Liver (tissue), 9 donors: ENCODE measurements around the gene PIK3CG. TPM values are rescaled to one million over a fixed set of nuclear protein-coding genes. Genes with fewer than 3 reads are reported as not detected.
"Not testable (repeated sequence)": the region's sequence is repeated elsewhere in the genome, so short reads cannot be mapped to it uniquely, and the experiment has no call there.

Experiments
- DNase-seq: peaks from one replicate; pipeline ENCODE4 v3.0.0-alpha.2; 2017; ENCODE audit warnings: low spot score
- H3K27ac ChIP-seq, 2 donors: one replicate each; pipeline ENCODE4 v1.7.0; 2013; ENCODE audit warnings: inconsistent platforms in 2 of 2, low read length in 2 of 2, control low read depth in 1 of 2, low read depth in 1 of 2, mild to moderate bottlenecking in 1 of 2
- H3K27me3 ChIP-seq, 4 donors: one replicate each; pipeline versions ENCODE4 v1.6.1 to v1.7.0; 2013; ENCODE audit warnings: low read length in 3 of 4, inconsistent platforms in 1 of 4, mild to moderate bottlenecking in 1 of 4, moderate library complexity in 1 of 4; ENCODE audit not compliant: control insufficient read depth in 4 of 4, insufficient read depth in 4 of 4
- H3K36me3 ChIP-seq, 4 donors: one replicate each; pipeline versions ENCODE4 v1.6.1 to v1.7.0; 2013; ENCODE audit warnings: low read length in 3 of 4, mild to moderate bottlenecking in 3 of 4, low read depth in 1 of 4, moderate library complexity in 1 of 4; ENCODE audit not compliant: control insufficient read depth in 4 of 4, insufficient read depth in 3 of 4
- H3K4me1 ChIP-seq, 4 donors: one replicate each; pipeline versions ENCODE4 v1.6.1 to v1.7.0; 2013; ENCODE audit warnings: low read length in 3 of 4, mild to moderate bottlenecking in 3 of 4, moderate library complexity in 1 of 4; ENCODE audit not compliant: control insufficient read depth in 4 of 4, insufficient read depth in 4 of 4
- H3K4me3 ChIP-seq, 3 donors: one replicate each; pipeline versions ENCODE4 v1.6.1 to v1.7.0; 2013; ENCODE audit warnings: low read length in 3 of 3, control low read depth in 1 of 3, low read depth in 1 of 3, mild to moderate bottlenecking in 1 of 3
- H3K9ac ChIP-seq, 2 donors: one replicate each; pipeline ENCODE4 v1.7.0; 2013; ENCODE audit warnings: low read length in 2 of 2, mild to moderate bottlenecking in 2 of 2, moderate library complexity in 2 of 2, control low read depth in 1 of 2, low read depth in 1 of 2
- H3K9me3 ChIP-seq, 4 donors: one replicate each; pipeline versions ENCODE4 v1.6.1 to v1.7.0; 2013; ENCODE audit warnings: low read length in 3 of 4; ENCODE audit not compliant: control insufficient read depth in 4 of 4
- ATF3 ChIP-seq: IDR thresholded peaks from 2 replicates; pipeline ENCODE4 v1.6.1; 2016; ENCODE audit warnings: antibody characterized with exemption
- CTCF ChIP-seq: fragments of 150-350 bp; IDR thresholded peaks from 2 replicates; pipeline ENCODE4 v1.5.1; 2017; ENCODE audit warnings: improper control_type of control experiment, low read depth, low read length; ENCODE audit not compliant: missing input control
- EGR1 ChIP-seq, 2 donors: IDR thresholded peaks; 2 replicates each; pipeline ENCODE4 v1.6.1; 2016 to 2018; ENCODE audit warnings: antibody characterized with exemption in 2 of 2, low read depth in 2 of 2
- FOXA1 ChIP-seq: IDR thresholded peaks from 2 replicates; pipeline ENCODE4 v1.6.1; 2016; ENCODE audit warnings: antibody characterized with exemption
- FOXA2 ChIP-seq: IDR thresholded peaks from 2 replicates; pipeline ENCODE4 v1.6.1; 2016; ENCODE audit warnings: antibody characterized with exemption
- GABPA ChIP-seq, 2 donors: IDR thresholded peaks in 1 of 2; conservative IDR thresholded peaks in 1 of 2; 2 replicates each; pipeline ENCODE4 v1.6.1; 2016; ENCODE audit warnings: antibody characterized with exemption in 2 of 2, mild to moderate bottlenecking in 1 of 2, moderate library complexity in 1 of 2
- HNF4A ChIP-seq, 2 donors: conservative IDR thresholded peaks; 2 replicates each; pipeline ENCODE4 v1.6.1; 2016; ENCODE audit warnings: antibody characterized with exemption in 2 of 2, mild to moderate bottlenecking in 2 of 2
- HNF4G ChIP-seq: IDR thresholded peaks from 2 replicates; pipeline ENCODE4 v1.6.1; 2016; ENCODE audit warnings: antibody characterized with exemption
- JUND ChIP-seq, 2 donors: IDR thresholded peaks; 2 replicates each; pipeline ENCODE4 v1.6.1; 2016; ENCODE audit warnings: antibody characterized with exemption in 2 of 2
- MAX ChIP-seq: IDR thresholded peaks from 2 replicates; pipeline ENCODE4 v1.6.1; 2016; ENCODE audit warnings: antibody characterized with exemption
- NR2F2 ChIP-seq: IDR thresholded peaks from 2 replicates; pipeline ENCODE4 v1.6.1; 2016; ENCODE audit warnings: antibody characterized with exemption
- RAD21 ChIP-seq, 2 donors: IDR thresholded peaks; 2 replicates each; pipeline ENCODE4 v1.6.1; 2016; ENCODE audit warnings: antibody characterized with exemption in 2 of 2, mild to moderate bottlenecking in 2 of 2
- REST ChIP-seq: IDR thresholded peaks from 2 replicates; pipeline ENCODE4 v1.6.1; 2016; ENCODE audit warnings: antibody characterized with exemption, mild to moderate bottlenecking
- RXRA ChIP-seq, 2 donors: IDR thresholded peaks; 2 replicates each; pipeline ENCODE4 v1.6.1; 2017 to 2018; ENCODE audit warnings: antibody characterized with exemption in 2 of 2, mild to moderate bottlenecking in 1 of 2
- SP1 ChIP-seq: IDR thresholded peaks from 2 replicates; pipeline ENCODE4 v1.6.1; 2018; ENCODE audit warnings: antibody characterized with exemption, mild to moderate bottlenecking
- TAF1 ChIP-seq: conservative IDR thresholded peaks from 2 replicates; pipeline ENCODE4 v1.6.1; 2016; ENCODE audit warnings: antibody characterized with exemption, mild to moderate bottlenecking
- YY1 ChIP-seq: IDR thresholded peaks from 2 replicates; pipeline ENCODE4 v1.6.1; 2016; ENCODE audit warnings: antibody characterized with exemption, mild to moderate bottlenecking
- ZBTB33 ChIP-seq: IDR thresholded peaks from 2 replicates; pipeline ENCODE4 v1.6.1; 2016; ENCODE audit warnings: antibody characterized with exemption
- WGBS: extraction: QIAGEN DNeasy Blood & Tissue Kit; methylation state at CpG from one replicate; pipeline ENCODE4 v1.1.7; 2013; 5-methylcytosine and 5-hydroxymethylcytosine counted together
- polyA plus RNA-seq, 2 donors: library from polyadenylated mRNA; stranded (reverse) in 1 of 2; unstranded in 1 of 2; fragments of 200-250 nt in 1 of 2; fragments of >200 nt in 1 of 2; fragmentation: Nextera tagmentation in 1 of 2; extraction: Ambion mirVana in 1 of 2; gene quantifications; one replicate each; pipeline versions ENCODE4 v1.2.1 to v1.2.3, GENCODE V29; 2013 to 2015
- total RNA-seq, 2 donors: library from RNA; depleted of rRNA; stranded (reverse); fragments of >200 nt; gene quantifications; one replicate each; pipeline ENCODE4 v1.2.3, GENCODE V29; 2014
- donor health status: healthy.
- donor health status: healthy.
- donor health status: healthy.
- donor health status: healthy.
- donor health status: healthy.

The PIK3CG gene
- total and polyA plus RNA-seq, 4 donors: 0.36 to 4.1 (median 1.3) TPM

GRCh38 chr7:106952658-106953231 is 87.7 kb downstream of the PIK3CG start:
- DNase-seq: no peak
- peak overlapping the region in 1 of 2 donors; percentile 20 for H3K27ac ChIP-seq
- 32% methylated on average over 5 of the region's 5 CpGs for WGBS

GRCh38 chr7:106954840-106955239 is 89.8 kb downstream of the PIK3CG start:
- Histone ChIP-seq H3K9me3 (no peaks in the 10 kb centered on the region), H3K27ac (no peak overlapping the region), H3K4me3 (no peak overlapping the region), H3K9ac (no peak overlapping the region), H3K27me3 (peaks cover 0 to 2% (median 0%) of the 10 kb centered on the region in 4 donors), H3K36me3 (no peaks in the 10 kb centered on the region), H3K4me1 (no peaks in the 10 kb centered on the region)
- TF ChIP-seq GABPA (IDR thresholded peaks at IDR 0.05 in 1 of 2, conservative IDR thresholded peaks at IDR 0.05 in 1 of 2) (no peak), FOXA2 (no peak), RAD21 (IDR thresholded peaks at IDR 0.05) (no peak), HNF4A (conservative IDR thresholded peaks at IDR 0.05) (no peak), FOXA1 (no peak), REST (no peak), ZBTB33 (no peak), TAF1 (no peak), SP1 (no peak), RXRA (IDR thresholded peaks at IDR 0.05) (no peak), JUND (IDR thresholded peaks at IDR 0.05) (no peak), EGR1 (IDR thresholded peaks at IDR 0.05; ENCODE audit: low read depth in 2 of 2) (no peak), CTCF (no peak), YY1 (no peak), HNF4G (no peak), MAX (no peak), NR2F2 (no peak), ATF3 (no peak)
- WGBS: 93% methylated on average over 2 of the region's 2 CpGs
- no peak for DNase-seq

More at GRCh38 chr7:106952658-106953231, 87.7 kb downstream of the PIK3CG start:
- TF ChIP-seq RXRA (IDR thresholded peaks at IDR 0.05) (no peak), FOXA1 (no peak), RAD21 (IDR thresholded peaks at IDR 0.05) (peak in 1 of 2 donors; percentile 14), GABPA (IDR thresholded peaks at IDR 0.05 in 1 of 2, conservative IDR thresholded peaks at IDR 0.05 in 1 of 2) (no peak), FOXA2 (no peak), HNF4A (conservative IDR thresholded peaks at IDR 0.05) (no peak)
- Histone ChIP-seq H3K4me3 (no peak overlapping the region), H3K36me3 (no peaks in the 10 kb centered on the region), H3K4me1 (no peaks in the 10 kb centered on the region), H3K9me3 (no peaks in the 10 kb centered on the region), H3K27me3 (peaks cover 0 to 2% (median 0%) of the 10 kb centered on the region in 4 donors), H3K9ac (no peak overlapping the region)

- WGBS: 55% methylated on average over 1 of the region's 1 CpG
- not testable (repeated sequence) for H3K36me3 ChIP-seq, H3K4me1 ChIP-seq, H3K27me3 ChIP-seq, H3K4me3 ChIP-seq, H3K9me3 ChIP-seq, H3K27ac ChIP-seq, H3K9ac ChIP-seq, DNase-seq
Measured at GRCh38 chr7:106955857-106956256, 90.8 kb downstream of the PIK3CG start.
